Measurements from ENCODE around the gene STXBP5. TPM values are rescaled to one million over a fixed set of nuclear protein-coding genes. Genes with fewer than 3 reads are reported as not detected.

Gene STXBP5
- total and polyA plus RNA-seq, 5 donors from 2014 or later, result 1.9 to 32.4 (median 3.5) TPM

GRCh38 chr6:147429794-147430193 lies 225.6 kb downstream of the STXBP5 start:
- no peaks in the 10 kb centered on the region for H3K36me3 ChIP-seq (ENCODE audit: control insufficient read depth, insufficient read depth, low read length)
- no peaks in the 10 kb centered on the region for H3K4me1 ChIP-seq (ENCODE audit: control insufficient read depth, insufficient read depth, low read length, poor library complexity, severe bottlenecking)
- H3K27ac ChIP-seq (ENCODE audit: insufficient read depth, low read length, poor library complexity, severe bottlenecking), result no peak overlapping the region
- Mint-ChIP-seq H3K36me3 (no peaks in the 10 kb centered on the region), H3K27me3 (peaks cover 5% of the 10 kb centered on the region), H3K9me3 (peaks cover 0 to 1% (median 0%) of the 10 kb centered on the region in 7 donors), H3K4me1 (no peaks in the 10 kb centered on the region), H3K4me3 (no peak overlapping the region), H3K27ac (no peak overlapping the region)
- DNase-seq (no peak), ATAC-seq (ENCODE audit: low read depth in 2 of 2) (no peak)
- no peaks in the 10 kb centered on the region for H3K9me3 ChIP-seq (ENCODE audit: control insufficient read depth in 2 of 2, low read length in 2 of 2)
- H3K4me3 ChIP-seq (ENCODE audit: low read depth, low read length), result no peak overlapping the region
- no peaks in the 10 kb centered on the region for H3K27me3 ChIP-seq (ENCODE audit: control insufficient read depth, insufficient read depth, low read length)

GRCh38 chr6:147430811-147431210 lies 226.6 kb downstream of the STXBP5 start:
- Mint-ChIP-seq H3K9me3 (peaks cover 0 to 3% (median 0%) of the 10 kb centered on the region in 7 donors), H3K27ac (no peak overlapping the region), H3K4me3 (no peak overlapping the region), H3K4me1 (no peaks in the 10 kb centered on the region), H3K27me3 (peaks cover 5% of the 10 kb centered on the region), H3K36me3 (no peaks in the 10 kb centered on the region)
- Histone ChIP-seq H3K27me3 (ENCODE audit: control insufficient read depth, insufficient read depth, low read length) (no peaks in the 10 kb centered on the region), H3K36me3 (ENCODE audit: control insufficient read depth, insufficient read depth, low read length) (no peaks in the 10 kb centered on the region), H3K9me3 (ENCODE audit: control insufficient read depth in 2 of 2, low read length in 2 of 2) (no peaks in the 10 kb centered on the region), H3K27ac (ENCODE audit: insufficient read depth, low read length, poor library complexity, severe bottlenecking) (no peak overlapping the region), H3K4me1 (ENCODE audit: control insufficient read depth, insufficient read depth, low read length, poor library complexity, severe bottlenecking) (no peaks in the 10 kb centered on the region), H3K4me3 (ENCODE audit: low read depth, low read length) (no peak overlapping the region)
- DNase-seq (no peak), ATAC-seq (ENCODE audit: low read depth in 2 of 2) (no peak)

GRCh38 chr6:147434076-147434475 lies 229.9 kb downstream of the STXBP5 start:
- no peaks in the 10 kb centered on the region for H3K36me3 ChIP-seq (ENCODE audit: control insufficient read depth, insufficient read depth, low read length)
- ATAC-seq (ENCODE audit: low read depth in 2 of 2), result no peak
- Mint-ChIP-seq H3K27ac (no peak overlapping the region), H3K4me1 (no peaks in the 10 kb centered on the region), H3K36me3 (no peaks in the 10 kb centered on the region), H3K9me3 (peaks cover 0 to 3% (median 0%) of the 10 kb centered on the region in 7 donors), H3K4me3 (no peak overlapping the region), H3K27me3 (no peaks in the 10 kb centered on the region)
- no peaks in the 10 kb centered on the region for H3K4me1 ChIP-seq (ENCODE audit: control insufficient read depth, insufficient read depth, low read length, poor library complexity, severe bottlenecking)
- no peak for DNase-seq
- no peaks in the 10 kb centered on the region for H3K9me3 ChIP-seq (ENCODE audit: control insufficient read depth in 2 of 2, low read length in 2 of 2)
- no peak overlapping the region for H3K27ac ChIP-seq (ENCODE audit: insufficient read depth, low read length, poor library complexity, severe bottlenecking)
- H3K27me3 ChIP-seq (ENCODE audit: control insufficient read depth, insufficient read depth, low read length), result no peaks in the 10 kb centered on the region
- no peak overlapping the region for H3K4me3 ChIP-seq (ENCODE audit: low read depth, low read length)

- H3K4me1 ChIP-seq (ENCODE audit: control insufficient read depth, insufficient read depth, low read length, poor library complexity, severe bottlenecking), result no peaks in the 10 kb centered on the region
- Mint-ChIP-seq H3K36me3 (no peaks in the 10 kb centered on the region), H3K27me3 (no peaks in the 10 kb centered on the region), H3K9me3 (peaks cover 0 to 3% (median 0%) of the 10 kb centered on the region in 7 donors), H3K27ac (no peak overlapping the region), H3K4me3 (no peak overlapping the region), H3K4me1 (no peaks in the 10 kb centered on the region)
- no peak overlapping the region for H3K27ac ChIP-seq (ENCODE audit: insufficient read depth, low read length, poor library complexity, severe bottlenecking)
- no peaks in the 10 kb centered on the region for H3K9me3 ChIP-seq (ENCODE audit: control insufficient read depth in 2 of 2, low read length in 2 of 2)
- ATAC-seq (ENCODE audit: low read depth in 2 of 2) (no peak), DNase-seq (no peak)
- no peaks in the 10 kb centered on the region for H3K27me3 ChIP-seq (ENCODE audit: control insufficient read depth, insufficient read depth, low read length)
- no peak overlapping the region for H3K4me3 ChIP-seq (ENCODE audit: low read depth, low read length)
- no peaks in the 10 kb centered on the region for H3K36me3 ChIP-seq (ENCODE audit: control insufficient read depth, insufficient read depth, low read length)
Measured at GRCh38 chr6:147434516-147434915, 230.3 kb downstream of the STXBP5 start.

- Histone ChIP-seq H3K9me3 (ENCODE audit: control insufficient read depth in 2 of 2, low read length in 2 of 2) (no peaks in the 10 kb centered on the region), H3K36me3 (ENCODE audit: control insufficient read depth, insufficient read depth, low read length) (no peaks in the 10 kb centered on the region), H3K27me3 (ENCODE audit: control insufficient read depth, insufficient read depth, low read length) (no peaks in the 10 kb centered on the region), H3K4me3 (ENCODE audit: low read depth, low read length) (no peak overlapping the region), H3K27ac (ENCODE audit: insufficient read depth, low read length, poor library complexity, severe bottlenecking) (no peak overlapping the region), H3K4me1 (ENCODE audit: control insufficient read depth, insufficient read depth, low read length, poor library complexity, severe bottlenecking) (no peaks in the 10 kb centered on the region)
- Mint-ChIP-seq H3K9me3 (peaks cover 0 to 3% (median 0%) of the 10 kb centered on the region in 7 donors), H3K4me1 (no peaks in the 10 kb centered on the region), H3K27ac (no peak overlapping the region), H3K27me3 (no peaks in the 10 kb centered on the region), H3K36me3 (no peaks in the 10 kb centered on the region), H3K4me3 (no peak overlapping the region)
- DNase-seq (no peak), ATAC-seq (ENCODE audit: low read depth in 2 of 2) (no peak)
Measured at GRCh38 chr6:147437615-147438014, 233.4 kb downstream of the STXBP5 start.

GRCh38 chr6:147438758-147439528 lies 234.7 kb downstream of the STXBP5 start:
- Mint-ChIP-seq H3K9me3 (peaks cover 0 to 3% (median 0%) of the 10 kb centered on the region in 7 donors), H3K4me1 (no peaks in the 10 kb centered on the region), H3K27ac (no peak overlapping the region), H3K36me3 (no peaks in the 10 kb centered on the region), H3K27me3 (no peaks in the 10 kb centered on the region), H3K4me3 (no peak overlapping the region)
- no peaks in the 10 kb centered on the region for H3K9me3 ChIP-seq (ENCODE audit: control insufficient read depth in 2 of 2, low read length in 2 of 2)
- DNase-seq (no peak), ATAC-seq (ENCODE audit: low read depth in 2 of 2) (no peak)
- H3K4me3 ChIP-seq (ENCODE audit: low read depth, low read length), result no peak overlapping the region
- H3K27me3 ChIP-seq (ENCODE audit: control insufficient read depth, insufficient read depth, low read length), result no peaks in the 10 kb centered on the region
- no peaks in the 10 kb centered on the region for H3K36me3 ChIP-seq (ENCODE audit: control insufficient read depth, insufficient read depth, low read length)
- no peak overlapping the region for H3K27ac ChIP-seq (ENCODE audit: insufficient read depth, low read length, poor library complexity, severe bottlenecking)
- H3K4me1 ChIP-seq (ENCODE audit: control insufficient read depth, insufficient read depth, low read length, poor library complexity, severe bottlenecking), result no peaks in the 10 kb centered on the region

Measured in CD4-positive, CD25-positive, alpha-beta regulatory T cell (primary cell).